Measurements from ENCODE around the gene KDM6B.

Gene KDM6B

GRCh38 chr17:7823581-7824001 is 10.4 kb upstream of the KDM6B start:
- no peak for DNase-seq (ENCODE audit: low read depth in 2 of 2)

DNA sequence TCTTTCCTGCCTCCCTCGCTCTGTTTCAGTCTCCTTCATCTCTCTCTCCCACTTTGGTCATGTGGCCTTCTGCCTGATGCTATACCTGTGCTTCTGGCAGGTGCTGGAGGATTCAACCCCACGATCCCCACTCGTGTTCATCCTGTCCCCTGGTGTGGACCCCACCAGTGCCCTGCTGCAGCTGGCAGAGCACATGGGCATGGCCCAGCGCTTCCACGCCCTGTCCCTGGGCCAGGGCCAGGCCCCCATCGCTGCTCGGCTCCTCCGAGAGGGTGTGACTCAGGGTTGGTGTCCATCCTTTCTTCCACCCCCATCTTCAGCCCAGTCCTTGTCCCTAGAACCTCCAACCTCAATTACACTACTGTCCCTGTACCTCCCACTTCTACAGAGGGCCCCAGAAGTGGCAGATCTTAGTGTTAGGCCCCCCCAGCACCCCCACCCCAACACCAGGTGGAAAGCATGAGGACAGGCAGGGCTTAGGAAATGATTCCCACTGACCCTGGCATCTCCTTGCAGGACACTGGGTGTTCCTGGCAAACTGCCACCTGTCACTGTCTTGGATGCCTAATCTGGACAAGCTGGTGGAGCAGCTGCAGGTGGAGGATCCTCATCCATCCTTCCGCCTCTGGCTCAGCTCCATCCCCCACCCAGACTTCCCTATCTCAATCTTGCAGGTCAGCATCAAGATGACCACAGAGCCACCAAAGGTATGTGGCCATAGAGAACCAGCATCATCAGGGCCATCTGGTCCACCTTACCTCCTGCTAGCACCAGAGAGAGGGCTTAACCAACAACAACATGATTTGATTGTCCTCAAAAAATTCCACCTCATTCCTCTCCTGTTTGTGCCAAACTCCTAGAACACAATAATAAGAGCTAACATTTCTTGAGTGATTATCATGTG is 9.7 kb upstream of the KDM6B start:
- DNase-seq (ENCODE audit: low read depth in 2 of 2): no peak

DNA sequence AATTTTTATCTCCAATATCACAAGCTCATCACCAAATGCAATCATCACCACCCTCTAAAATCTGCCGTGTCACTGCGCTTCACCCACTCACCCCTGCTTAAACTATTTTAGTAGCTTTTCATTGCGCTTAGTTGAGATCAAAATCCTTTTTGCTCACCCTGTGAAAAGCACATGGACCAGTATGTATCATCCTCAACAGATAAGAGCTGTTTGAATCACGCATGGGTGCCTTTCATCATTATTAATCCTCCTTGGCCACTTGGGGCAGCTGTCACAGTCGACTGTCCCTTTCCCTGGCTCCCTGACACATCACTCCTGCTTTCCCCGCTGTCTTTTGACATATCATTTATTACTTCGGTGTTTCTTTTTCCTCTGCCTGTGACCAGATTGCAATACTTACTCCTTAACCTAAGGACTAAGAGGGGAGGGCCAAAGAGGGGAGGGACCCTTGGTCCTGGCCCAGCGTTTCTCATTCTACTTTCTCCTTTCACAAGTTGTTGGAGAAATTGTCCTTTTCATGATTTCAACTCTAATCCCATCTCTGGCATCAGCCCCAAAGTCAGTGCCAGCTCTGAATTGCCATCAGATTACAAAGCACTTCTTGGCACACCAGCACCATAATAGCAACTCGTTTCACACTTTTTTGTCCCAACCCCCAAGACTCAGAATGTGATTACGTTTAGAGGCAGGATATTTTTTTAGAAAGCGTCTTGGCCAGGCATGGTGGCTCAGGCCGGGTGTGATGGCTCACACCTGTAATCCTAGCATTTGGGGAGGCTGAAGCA is 8.6 kb upstream of the KDM6B start:
- DNase-seq (ENCODE audit: low read depth in 2 of 2): no peak

DNA sequence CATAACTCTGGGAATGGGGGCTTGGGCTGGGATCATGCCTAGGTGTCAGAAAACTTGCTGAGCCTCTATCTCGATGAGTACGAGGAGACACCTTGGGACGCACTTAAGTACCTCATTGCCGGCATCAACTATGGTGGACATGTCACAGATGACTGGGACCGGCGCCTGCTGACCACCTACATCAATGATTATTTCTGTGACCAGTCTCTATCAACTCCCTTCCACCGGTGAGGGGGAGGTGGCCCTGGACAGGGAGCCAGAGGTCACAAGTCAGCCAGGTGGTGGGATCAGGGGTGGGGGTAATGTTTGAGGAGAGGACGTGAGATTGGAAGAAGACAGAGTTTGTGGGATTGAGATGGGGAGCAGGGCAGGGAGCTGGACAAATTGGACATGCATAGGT is 3.4 kb upstream of the KDM6B start:
- DNase-seq (ENCODE audit: low read depth in 2 of 2): no peak

GRCh38 chr17:7831233-7831632 is 2.8 kb upstream of the KDM6B start:
- no peak for DNase-seq (ENCODE audit: low read depth in 2 of 2)

DNA sequence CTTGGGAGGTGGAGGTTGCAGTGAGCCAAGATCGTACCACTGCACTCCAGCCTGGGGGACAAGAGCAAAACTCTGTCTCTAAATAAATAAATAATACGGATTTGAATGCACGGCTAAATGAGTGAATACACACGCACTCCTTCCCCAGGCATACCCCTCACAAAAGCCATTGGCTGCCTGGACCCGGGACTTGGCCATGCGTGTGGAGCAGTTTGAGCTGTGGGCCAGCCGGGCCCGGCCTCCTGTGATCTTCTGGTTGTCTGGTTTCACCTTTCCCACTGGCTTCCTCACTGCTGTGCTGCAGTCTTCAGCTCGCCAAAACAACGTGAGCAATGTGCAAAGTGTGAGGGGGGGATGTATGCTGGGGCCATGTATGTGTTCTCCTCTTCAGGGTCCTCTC is 1.6 kb upstream of the KDM6B start:
- no peak for DNase-seq (ENCODE audit: low read depth in 2 of 2)

GRCh38 chr17:7833011-7833794 is 814 bp upstream of the KDM6B start:
- DNase-seq (ENCODE audit: low read depth in 2 of 2): no peak

DNA sequence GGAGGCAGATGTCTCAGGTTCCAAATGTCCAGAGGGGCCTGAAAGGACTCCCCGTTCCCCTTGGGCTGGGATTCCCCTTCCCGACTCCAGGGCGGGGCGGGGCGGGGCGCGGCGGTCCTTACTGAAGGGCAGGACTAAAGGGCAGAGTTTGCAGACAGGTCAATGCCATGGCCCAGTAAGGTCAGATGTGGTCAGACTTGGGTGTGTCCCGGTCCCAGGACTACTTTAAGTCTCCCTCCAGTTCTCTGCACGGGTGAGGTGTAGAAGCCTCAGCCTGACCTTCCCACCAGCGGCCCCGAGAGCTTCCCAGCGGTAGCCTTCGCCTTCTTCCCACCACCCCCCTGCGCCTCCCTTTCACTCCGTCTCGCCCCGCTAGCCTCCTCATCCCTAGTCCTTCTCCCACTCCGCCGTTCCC is 532 bp downstream of the KDM6B start:
- no peak for DNase-seq (ENCODE audit: low read depth in 2 of 2)

DNA sequence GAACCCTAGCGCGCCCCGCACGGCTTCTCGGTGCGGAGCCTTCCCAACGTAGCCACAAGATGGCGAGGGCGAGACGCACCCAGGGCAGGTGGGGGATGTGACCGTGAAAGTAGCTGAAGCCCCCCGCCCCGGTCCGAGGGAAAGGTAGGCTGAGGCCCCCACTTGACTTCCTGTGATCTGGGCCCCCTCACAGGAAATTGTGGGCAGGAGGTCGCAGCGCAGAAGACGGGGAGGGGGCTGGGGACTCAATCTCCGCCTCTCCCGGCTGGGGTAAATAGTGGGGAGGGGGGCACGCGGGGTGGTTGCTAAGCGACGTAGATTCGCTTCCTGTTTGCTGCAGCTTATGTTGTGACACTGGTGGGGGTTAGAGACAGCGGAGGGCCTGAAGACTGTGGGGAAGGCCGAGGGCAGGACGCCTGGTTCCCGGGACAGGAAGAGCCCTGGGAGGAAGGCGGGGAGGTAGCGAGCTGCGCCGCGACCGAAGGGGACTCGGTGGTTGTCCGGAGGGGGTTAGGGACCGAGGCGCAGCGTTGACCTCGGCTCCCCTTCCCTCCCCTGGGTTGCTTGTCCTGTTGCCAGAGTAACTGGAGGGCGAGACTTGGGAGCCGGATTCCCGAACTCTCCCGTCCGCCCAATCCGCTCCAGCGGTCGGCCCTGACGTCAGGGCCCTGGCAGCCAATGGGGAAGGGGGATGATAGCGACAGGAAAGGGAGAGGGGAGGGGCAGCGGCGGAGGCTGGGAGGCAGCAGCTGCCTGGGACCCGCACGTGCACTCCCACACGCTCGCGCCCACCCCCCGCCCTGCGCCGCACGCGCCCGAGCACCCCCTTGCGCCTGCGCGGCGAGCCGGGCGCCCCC is 1.2 kb downstream of the KDM6B start:
- peak; percentile 63 to 70 for DNase-seq (ENCODE audit: low read depth in 2 of 2)

GRCh38 chr17:7835814-7836595 is 2.0 kb downstream of the KDM6B start:
- DNase-seq (ENCODE audit: low read depth in 2 of 2): no peak

GRCh38 chr17:7836596-7837407 is 2.8 kb downstream of the KDM6B start:
- no peak for DNase-seq (ENCODE audit: low read depth in 2 of 2)

DNA sequence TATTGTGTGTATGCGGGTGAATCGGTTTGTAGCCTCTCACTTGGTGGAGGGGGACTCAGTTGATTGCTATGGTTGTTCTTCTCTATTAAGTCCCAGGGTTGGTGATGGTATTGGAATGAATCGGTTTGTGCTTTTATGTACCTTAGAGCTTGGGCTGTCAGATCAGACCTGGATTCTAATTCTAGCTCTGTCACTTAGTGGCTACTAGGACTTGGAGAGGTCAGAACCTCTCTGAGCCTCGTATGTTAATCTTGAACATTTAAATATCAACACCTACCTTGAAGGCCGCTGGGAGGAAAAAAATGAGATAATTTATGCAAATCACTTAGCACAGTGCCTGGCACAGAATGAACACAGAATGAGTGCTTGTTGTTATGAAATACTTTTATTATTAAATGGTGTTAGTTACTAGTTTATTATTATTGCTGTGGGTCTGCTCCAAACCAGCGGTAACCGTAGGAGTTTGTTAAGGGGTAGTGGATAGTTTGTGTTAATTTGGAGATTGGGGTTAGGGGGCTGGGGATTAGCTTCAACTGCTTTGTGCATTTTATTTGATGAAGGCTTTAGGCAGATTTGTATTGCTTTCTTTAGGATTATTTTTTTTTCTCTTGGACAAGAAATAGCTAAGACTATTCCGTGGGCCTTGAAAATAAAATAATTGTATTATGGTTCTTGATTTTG is 3.5 kb downstream of the KDM6B start:
- DNase-seq (ENCODE audit: low read depth in 2 of 2): no peak

DNA sequence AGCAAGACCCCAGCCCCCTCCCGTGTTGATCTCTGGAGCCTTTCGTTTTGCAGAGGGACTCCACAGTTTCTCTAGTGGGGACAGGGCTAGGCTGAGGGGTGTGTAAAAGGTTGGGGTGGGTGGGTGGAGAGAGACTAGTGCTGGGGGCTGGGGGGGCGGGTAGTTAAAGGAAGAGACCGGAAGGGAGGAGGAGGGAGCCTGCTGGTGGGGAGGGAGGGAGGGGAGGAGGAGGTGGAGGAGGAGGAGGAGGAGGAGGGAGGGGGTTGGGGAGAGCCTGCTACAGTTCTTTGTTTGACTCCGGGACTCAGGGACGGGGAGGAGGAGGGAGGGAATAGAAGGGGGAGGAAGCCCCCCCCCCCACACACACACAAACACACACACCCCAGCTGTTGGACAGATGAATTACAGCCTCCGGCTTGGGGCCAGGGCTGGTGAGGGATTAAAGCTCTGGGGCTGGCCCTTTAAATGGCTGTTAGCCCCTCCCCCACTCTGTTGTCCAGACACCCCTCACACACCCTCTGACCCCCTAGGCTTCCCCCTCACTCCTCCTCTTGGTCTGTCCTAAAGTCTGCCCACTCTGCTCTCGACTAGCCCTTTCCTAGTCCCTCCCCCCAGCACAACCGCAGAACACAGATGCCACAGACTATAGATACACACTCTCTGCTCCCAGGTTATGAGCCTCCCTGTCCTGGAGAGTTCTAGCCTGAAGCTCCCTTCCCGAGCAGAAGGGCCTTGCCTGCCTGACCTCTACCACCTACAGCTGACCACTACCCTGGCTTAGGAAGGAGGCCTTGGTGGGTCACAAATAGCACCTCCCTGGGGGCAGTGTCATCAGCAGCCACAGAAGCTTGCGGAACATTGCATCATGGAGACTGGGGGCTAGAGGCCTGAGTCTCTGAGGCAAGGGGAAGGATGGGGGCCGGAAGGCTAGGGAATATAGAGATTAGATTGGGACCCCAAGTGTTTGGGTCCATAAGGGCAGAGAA is 4.4 kb downstream of the KDM6B start:
- DNase-seq (ENCODE audit: low read depth in 2 of 2): no peak

GRCh38 chr17:7839190-7839875 is 5.3 kb downstream of the KDM6B start:
- no peak for DNase-seq (ENCODE audit: low read depth in 2 of 2)

DNA sequence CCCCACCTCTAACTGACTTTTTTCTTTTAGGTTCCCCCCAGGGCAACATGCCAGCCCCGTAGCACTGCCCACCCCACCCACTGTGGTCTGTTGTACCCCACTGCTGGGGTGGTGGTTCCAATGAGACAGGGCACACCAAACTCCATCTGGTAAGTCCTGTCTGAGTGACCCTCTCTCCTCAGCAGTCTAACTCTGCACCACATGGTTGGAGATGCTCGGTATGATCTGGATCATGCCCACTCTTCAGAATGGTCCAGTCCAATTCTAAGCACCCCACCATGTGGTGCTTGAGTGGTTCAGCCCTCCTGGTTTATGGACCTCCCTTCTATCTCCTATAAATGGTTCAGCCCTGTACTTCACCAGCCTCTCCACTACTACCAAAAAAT is 5.9 kb downstream of the KDM6B start:
- no peak for DNase-seq (ENCODE audit: low read depth in 2 of 2)

- DNase-seq (ENCODE audit: low read depth in 2 of 2): no peak
These were observed 6.4 kb downstream of the KDM6B start for GRCh38 chr17:7840441-7840840.

DNA sequence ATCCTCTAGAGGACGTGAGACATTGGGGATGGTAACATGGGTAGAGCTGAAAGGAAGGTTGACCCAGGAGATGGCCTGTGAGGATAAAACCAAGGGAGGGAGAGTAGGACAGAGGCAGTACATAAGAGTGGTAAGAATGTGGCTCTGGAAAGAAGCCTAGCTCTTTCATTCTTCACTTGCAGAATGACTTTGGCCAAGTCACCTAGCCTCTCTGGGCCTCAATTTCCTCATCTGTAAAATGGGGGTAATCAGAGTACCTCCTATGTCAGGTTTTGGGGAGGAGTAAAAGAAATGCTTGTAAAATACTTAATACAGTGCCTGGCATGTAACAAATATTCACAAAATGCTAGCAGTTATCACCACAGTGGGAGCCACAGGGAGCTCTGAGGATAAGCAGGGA is 6.9 kb downstream of the KDM6B start:
- no peak for DNase-seq (ENCODE audit: low read depth in 2 of 2)
